ENCODE data around the gene HERPUD2.
"Not testable (repeated sequence)": the region's sequence is repeated elsewhere in the genome, so short reads cannot be mapped to it uniquely, and the experiment has no call there.

The HERPUD2 gene

DNA sequence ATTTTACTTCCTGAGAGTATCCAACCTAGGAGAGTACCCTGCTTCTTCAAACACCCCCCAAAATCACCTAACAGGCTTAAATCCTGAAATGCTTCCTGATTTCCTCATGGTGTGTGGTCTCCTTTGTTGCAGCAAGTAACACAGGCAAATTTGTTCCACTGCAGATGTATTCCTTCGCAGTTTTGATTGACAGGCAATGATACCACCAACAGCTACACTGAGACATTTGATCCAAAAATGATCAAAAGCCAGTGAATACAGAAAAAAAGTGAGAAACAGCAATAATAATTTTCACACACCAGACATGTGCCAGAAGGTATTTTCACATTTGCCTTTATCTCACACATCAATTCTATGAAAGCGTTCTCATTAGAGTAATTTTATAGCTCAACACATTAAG lies 95.9 kb downstream of the HERPUD2 start:
- no peak for DNase-seq

DNA sequence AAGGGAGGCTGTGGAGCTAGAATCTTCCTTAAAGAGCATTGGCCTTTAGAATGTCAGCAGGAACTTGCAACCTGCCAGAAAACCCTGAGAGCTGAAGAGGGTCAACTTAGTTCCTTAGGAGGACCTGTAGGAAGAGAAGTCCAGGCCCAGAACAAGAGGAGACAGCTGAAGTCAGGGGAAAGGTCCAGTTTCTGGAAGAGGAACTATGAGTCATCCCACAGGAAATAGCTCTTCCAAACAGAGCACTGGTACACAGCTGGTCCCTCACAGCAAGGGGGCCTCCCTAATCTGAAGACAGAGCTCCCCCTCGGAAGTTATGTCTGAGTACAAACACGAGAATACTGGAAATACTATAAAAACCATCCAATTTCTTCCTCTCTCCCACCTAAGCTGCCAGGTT lies 98.9 kb downstream of the HERPUD2 start:
- DNase-seq, result no peak

DNA sequence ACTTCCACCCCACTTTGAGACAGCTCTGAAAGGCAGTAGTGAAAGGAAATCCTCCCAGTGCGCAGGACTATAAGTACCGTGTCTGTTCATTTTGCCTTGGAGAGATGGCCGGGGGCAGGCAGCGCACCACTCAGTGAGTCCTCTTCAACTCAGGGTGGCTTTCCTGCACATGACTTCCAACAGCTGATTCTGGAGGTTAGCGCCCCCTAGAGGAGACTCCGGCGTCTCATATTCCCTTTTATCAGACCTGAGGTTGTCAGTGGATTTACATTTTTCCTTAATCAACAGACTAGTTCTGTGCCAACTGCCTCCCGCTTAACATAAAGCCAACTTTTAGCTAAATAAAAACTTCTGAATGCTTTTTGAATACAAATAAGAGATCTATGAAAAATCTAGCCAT lies 101.0 kb downstream of the HERPUD2 start:
- DNase-seq, result no peak

DNA sequence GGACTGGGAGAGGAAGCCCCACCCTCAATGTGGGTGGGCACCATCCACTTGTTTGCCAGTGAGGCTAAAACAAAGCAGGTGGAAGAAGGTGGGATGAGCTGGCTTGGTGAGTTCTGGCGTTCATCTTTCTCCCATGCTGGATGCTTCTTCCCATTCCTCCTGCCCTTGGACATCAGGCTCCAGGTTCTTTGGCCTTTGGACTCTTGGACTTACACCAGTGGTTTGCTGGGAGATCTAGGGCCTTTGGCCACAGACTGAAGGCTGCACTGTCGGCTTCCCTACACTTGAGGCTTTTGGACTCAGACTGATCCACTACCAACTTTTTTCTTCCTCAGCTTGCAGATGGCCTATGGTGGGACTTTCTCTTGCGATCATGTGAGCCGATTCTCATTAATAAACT lies 106.3 kb downstream of the HERPUD2 start:
- no peak for DNase-seq

DNA sequence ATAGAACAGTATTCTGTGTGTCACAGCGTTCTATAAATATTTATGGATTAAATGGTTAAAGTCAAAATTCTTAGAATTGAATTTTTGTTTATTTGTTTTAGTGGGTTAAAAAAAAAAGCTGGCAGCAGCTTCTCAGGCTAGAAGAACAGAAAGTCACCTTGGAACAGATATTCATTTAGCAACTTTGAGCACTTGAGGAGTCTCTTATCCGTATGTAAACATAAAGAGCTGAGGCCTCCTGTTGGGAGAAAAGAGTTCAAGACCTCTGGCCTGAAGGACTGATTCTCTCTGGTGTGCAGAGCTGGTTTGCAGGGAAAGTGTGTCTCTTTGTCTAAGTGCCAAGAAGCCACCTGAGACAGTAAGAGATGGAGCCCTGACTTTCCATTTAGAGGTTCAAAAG lies 109.9 kb downstream of the HERPUD2 start:
- no peak for DNase-seq

DNA sequence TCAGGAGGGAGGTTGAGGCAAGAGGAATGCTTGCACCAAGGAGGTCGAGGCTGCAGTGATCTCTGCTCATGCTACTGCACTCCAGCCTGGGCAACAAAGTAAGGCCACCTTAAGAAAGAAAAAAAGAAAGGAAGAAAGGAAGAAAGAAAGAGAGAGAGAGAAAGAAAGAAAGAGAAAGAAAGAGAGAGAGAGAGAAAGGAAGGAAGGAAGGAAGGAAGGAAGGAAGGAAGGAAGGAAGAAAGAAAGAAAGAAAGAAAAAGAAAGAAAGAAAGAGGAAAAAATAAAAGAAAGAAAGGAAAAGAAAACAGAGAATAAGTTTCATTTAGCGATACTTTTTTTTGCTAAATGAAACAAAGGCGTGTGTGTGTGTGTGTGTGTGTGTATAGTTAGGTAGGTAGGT lies 110.4 kb downstream of the HERPUD2 start:
- not testable (repeated sequence) for DNase-seq
